GM18858 (cell line): ENCODE data around the gene ZNF264.
A peak's percentile ranks its signal among the peaks of the same experiment; 100 is the strongest.
"Not testable (repeated sequence)": the region's sequence is repeated elsewhere in the genome, so short reads cannot be mapped to it uniquely, and the experiment has no call there.

Source experiments
- ATAC-seq: cut with Tn5 transposase; IDR thresholded peaks from one replicate; pipeline ENCODE4 v1.9.1; 2021; ENCODE audit not compliant: unreplicated experiment

ZNF264 gene

GRCh38 chr19:57191141-57192076 lies at the start of gene ZNF264:
Gene ZNF264 (plus strand): TSS chr19:57191500. CDS start chr19:57191914, 414 bp downstream.
- ATAC-seq = peak; percentile 87

DNA sequence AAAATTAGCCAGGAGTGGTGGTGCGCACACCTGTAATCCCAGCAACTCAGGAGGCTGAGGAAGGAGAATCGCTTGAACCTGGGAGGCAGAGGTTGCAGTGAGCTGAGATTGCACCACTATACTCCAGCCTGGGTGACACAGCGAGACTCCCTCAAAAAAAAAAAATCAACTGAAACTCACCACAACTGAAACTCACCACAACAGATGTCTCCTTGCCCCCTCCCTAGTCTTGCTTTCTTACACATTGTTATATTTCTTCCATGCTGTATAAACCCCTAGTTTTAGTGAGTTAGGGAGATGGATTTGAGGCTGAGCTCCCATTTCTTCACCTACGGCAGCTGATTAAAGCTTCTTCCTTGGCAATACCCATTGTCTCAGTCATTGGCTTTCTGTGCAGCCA lies 49.6 kb upstream of the ZNF264 start:
- ATAC-seq = no peak

DNA sequence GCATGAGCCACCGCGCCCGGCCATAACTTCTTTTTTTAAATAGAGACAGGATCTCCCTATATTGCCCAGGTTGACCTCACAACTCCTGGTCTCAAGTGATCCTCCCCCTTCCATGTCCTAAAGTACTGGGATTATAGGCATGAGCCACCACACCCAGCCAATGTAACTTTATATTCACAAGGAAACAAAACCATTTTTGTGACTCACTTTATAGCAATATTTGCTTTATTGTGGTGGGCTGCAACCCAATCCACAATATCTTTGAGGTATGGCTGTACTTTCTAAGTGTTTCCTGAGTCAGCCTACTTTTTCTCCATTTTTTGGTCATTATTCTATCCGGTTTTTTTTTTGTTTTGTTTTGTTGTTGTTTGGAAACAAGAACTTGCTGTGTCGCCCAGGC lies 38.4 kb upstream of the ZNF264 start:
- ATAC-seq = no peak

DNA sequence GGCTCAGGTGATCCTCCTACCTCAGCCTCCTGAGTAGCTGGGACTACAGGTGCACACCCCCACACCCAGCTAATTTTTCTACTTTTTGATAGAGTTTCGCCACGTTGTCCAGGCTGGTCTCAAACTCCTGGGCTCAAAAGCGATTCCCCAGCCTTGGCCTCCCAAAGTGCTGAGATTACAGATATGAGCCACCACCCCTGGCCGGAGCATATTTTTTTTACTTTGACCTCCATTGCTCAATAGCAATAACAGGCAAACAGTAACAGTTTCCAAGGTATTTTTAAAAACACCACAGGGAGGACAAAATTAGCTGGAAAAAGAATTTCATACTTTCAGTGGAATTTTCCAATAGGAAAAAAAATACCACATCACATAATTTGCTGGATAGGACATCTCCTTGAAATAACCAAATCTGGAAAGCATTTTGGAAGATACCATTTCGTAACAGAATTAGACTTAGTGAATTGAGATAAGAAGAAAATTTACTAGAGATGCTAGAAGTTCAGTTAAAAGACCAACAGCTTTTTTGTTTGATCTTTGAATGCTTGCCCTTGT lies 29.2 kb upstream of the ZNF264 start:
- ATAC-seq = no peak

- no peak for ATAC-seq
Observed at GRCh38 chr19:57165846-57166245, 25.5 kb upstream of the ZNF264 start.

GRCh38 chr19:57167385-57167784 lies 23.9 kb upstream of the ZNF264 start, which contains the start of gene DUXA:
Gene DUXA (minus strand): TSS chr19:57167485. CDS start chr19:57167443, 42 bp downstream.
- ATAC-seq = no peak

DNA sequence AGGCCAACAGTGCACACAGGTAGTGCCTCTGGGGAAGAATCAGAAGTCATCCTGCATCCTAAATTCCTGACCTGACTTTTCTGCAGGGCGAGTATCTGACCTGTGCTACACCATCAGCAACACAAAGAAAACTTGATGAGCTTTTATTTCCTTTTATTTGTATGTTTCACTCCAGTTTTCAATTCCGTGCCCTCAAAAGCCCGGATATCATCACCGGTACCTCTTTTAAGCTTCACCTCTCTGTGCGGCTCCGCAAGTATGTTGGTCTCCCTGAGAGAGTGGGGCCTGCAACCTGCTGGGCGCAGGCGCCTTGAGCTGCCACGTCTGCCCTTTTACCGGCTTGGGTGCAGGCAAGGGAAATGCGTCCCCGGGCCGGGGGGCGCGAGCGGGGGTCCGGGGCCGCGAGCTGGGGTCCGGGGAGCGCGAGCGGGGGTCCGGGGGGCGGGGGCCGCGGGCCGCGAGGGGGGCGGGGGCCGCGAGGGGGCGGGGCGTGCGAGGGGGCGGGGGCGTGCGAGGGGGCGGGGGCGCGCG lies 19.7 kb upstream of the ZNF264 start:
- ATAC-seq = no peak

GRCh38 chr19:57190301-57190700 lies 999 bp upstream of the ZNF264 start:
- no peak for ATAC-seq

- no peak for ATAC-seq
Observed at GRCh38 chr19:57192077-57192420, 749 bp downstream of the ZNF264 start.

DNA sequence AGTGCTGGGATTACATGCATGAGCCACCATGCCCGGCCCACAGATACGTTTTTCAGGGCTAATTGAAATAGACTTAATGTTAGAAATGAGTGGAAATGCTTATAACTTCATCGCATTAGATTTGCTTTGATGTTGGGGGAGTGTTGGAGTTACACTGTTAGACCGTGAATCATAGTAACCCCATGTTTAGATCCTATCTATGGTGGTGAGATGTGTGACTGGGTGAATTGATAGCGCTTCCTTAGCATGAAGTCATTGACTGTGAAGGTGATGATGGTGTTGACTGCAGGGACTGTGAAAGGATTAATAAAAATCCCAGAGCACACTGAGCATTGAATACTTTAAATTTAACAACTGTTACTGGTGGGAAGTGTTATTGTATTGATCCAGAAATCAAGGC lies 1.7 kb downstream of the ZNF264 start:
- ATAC-seq = no peak

- ATAC-seq = not testable (repeated sequence)
Observed at GRCh38 chr19:57197874-57198273, 6.6 kb downstream of the ZNF264 start.

DNA sequence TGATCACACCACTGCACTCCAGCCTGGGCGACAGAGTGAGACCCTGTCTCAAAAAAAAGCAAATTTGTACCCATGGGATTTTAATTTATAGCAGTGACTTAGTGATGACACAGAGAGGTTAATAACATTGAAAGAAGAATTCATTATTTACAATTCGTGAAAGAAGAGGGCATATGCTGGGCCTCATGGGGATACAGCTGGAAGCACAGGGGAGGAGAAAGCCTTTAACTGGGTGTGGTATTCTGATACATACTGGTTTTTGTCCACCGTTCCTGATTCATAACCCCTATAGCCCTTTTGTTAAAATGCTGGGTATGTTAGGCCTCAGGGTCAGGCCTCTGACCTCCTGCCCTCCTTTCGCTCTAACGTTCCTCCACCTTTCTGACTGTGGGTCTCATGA lies 10.9 kb downstream of the ZNF264 start:
- no peak for ATAC-seq

DNA sequence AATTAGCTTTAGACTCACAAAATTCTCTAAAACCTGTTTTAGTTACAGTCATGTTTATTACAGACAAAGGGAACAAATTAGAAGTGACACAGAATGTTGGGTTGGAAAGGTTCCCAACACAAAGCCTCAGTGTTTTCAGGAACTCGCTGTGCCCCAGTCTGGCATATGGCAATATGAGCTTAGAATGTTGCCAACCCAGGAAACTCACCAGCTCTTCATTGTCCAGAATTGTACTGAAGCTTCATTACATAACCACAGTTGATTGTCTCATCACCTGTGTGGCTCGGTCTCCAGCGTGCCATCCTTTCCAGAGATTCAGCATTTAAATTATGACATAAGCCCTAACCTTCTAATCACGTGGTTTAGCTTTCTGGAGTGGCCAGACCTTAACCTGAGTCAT lies 19.1 kb downstream of the ZNF264 start:
- no peak for ATAC-seq

GRCh38 chr19:57212109-57212508 lies 20.8 kb downstream of the ZNF264 start:
- ATAC-seq = no peak

GRCh38 chr19:57227502-57227901 lies 36.2 kb downstream of the ZNF264 start:
- ATAC-seq = no peak

DNA sequence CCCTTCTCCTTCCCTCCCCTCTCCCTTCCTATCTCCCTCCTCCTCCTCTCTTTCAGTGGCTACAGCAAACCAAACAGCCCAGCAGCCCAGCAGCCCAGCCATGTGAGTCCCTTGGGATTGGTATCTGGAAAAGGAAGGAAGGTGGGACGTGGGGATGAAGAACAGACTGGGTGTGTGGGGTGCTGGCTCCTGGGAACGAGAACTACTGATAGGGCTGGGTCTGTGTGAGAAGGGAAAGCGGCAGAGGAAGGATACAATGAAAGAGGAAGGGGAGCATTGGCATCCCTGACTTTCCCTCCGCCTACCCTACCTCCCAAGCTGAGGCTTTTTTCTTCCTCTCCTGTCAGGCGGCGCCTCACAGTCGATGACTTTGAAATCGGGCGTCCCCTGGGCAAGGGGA lies 40.4 kb downstream of the ZNF264 start:
- ATAC-seq = no peak

GRCh38 chr19:57233207-57233606 lies 41.9 kb downstream of the ZNF264 start:
- ATAC-seq = no peak

- ATAC-seq = no peak
Observed at GRCh38 chr19:57239982-57240310, 48.6 kb downstream of the ZNF264 start.

- ATAC-seq = peak; percentile 84
Observed at GRCh38 chr19:57240311-57241090, 49.2 kb downstream of the ZNF264 start, which contains the start of gene ZNF805. Gene ZNF805 (plus strand): TSS chr19:57240632. CDS start chr19:57240892, 260 bp downstream.

- no peak for ATAC-seq
Observed at GRCh38 chr19:57241176-57241575, 49.9 kb downstream of the ZNF264 start.

- no peak for ATAC-seq
Observed at GRCh38 chr19:57242821-57243220, 51.5 kb downstream of the ZNF264 start.
